Measurements from ENCODE around the gene JCAD.
"Not testable (repeated sequence)": the region's sequence is repeated elsewhere in the genome, so short reads cannot be mapped to it uniquely, and the experiment has no call there.

Gene JCAD

DNA sequence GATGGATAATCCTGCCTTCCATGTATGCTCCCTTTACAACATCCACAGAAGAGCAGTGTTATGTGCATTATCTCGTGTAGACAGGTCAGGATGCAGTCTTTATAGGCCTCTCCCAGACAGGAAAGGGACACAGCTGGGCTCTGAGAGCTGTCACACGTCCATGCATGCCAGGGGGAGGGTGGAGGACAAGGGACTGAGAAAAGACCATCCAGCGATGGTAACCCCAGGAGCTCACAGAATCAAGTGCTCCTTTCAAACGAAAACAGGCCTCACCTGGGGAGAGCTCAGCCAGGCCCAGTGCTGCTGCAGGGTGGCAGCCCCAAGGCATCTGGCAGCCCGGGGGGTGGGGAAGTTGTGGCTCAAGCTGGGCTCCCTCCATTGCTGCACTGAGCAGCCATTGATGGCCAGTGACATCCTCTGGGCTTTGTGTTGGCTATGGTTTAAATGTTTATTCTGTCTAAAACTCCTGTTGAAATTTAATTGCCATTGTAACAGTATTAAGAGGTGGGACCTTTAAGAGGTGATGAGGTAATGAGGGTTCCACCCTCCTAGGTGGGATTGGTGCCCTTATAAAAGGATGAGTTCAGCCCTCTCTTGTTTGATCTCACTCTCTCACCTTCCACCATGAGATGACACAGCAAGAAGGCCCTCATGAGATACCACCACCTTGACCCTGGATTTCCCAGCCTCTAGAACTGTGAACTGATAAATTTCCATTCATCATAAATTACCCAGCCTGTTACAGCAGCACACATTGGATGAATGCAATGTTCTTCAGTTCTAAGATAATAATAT is 15.7 kb downstream of the JCAD start:
- no peak for DNase-seq

DNA sequence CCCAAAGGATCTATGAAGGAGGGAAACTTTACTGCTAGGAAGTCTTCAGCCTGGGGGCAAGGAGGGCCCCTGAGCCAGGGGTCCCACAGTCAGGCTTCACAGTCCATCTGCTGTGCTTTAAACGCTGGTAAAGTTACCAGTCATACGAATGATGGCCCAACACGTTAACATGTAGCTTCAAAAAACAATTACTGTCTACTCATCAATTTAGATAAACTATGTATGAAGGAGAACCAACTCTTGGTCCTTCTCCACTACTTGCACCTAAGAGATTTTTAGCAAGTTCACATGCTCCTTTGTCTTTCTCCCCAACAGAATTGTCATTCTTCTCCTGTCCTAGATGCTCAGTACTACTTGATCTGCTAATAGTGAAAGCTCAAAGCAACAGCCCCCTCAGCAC is 16.6 kb downstream of the JCAD start:
- no peak for DNase-seq

DNA sequence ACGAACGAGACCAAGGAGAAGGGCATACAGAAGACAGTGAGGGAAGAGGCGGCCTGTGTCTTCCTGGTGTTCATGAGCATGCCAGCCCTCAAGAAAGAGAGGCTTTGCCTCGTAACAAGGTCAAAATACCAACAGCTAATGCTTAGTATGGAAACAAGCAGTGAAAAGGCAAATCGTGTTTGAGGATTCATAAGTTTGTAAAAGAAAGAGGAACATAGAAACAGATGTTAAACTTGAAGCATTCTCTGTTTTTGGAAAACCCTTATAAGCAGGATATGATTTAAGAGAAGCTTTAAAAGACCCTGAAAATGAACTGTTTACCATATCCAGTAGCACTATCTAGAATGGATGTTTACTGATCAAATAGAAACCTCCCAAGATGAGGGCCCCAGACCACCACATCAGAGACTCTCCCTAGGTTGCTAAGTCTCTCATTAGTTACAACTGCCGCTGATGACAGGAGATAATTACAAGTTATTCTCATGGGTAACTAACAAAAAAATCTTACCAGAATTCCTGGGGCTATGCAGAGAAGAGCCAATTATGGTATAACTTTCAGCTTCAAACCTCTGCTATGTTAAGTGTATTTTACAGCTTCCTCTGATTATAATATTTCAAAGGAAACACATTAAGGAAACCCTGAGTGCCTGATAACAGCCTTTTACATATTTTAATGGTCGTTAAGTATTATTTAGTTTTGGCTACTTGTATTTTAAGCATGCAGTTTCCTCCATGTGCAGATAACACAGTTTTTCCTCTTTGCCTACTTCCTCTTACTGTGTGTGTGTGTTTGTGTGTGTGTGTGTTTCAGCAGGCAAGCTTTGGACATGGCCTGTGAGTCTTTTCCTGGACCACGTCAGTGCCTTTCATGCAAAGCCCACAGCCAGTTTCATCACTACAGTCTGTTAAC is 17.9 kb downstream of the JCAD start:
- DNase-seq, result peak; percentile 88

DNA sequence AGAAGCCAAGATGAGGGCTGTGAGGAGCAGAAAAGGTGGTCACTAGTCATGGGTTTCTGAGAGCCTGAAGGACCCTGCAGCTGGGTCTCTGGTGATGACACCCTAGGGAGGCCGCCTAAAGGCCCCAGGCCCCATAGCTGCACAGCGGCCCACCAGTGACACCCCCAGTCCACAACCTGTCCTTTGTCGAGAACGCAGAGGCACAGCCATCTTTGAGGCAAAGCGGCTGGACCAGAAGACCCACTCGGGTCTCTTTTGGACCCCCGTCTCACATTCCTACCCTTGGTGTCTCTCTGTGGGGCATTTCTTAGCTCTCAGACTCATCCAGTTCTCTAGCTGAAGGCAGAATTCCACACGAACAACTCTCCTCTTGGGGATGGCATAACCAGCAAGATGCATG is 18.8 kb downstream of the JCAD start:
- no peak for DNase-seq

DNA sequence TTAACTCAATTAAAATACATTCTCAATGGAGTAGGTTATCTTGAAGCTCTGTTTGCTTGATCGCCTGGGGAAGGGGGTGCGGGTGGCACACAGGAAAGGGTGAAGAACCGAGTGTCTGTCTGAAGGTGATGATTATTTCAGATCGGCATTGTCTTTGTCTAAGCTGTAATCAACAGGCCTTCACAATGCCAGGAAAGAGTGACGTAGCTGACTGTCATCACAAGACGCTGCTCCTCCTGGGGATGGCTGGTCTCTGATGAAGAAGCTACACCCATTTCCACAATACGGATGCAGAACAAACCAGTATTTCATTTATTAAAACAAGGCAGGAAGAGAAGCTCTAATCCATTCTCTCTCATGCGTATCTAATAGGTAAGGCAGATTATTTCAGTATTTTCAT is 19.4 kb downstream of the JCAD start:
- no peak for DNase-seq

DNA sequence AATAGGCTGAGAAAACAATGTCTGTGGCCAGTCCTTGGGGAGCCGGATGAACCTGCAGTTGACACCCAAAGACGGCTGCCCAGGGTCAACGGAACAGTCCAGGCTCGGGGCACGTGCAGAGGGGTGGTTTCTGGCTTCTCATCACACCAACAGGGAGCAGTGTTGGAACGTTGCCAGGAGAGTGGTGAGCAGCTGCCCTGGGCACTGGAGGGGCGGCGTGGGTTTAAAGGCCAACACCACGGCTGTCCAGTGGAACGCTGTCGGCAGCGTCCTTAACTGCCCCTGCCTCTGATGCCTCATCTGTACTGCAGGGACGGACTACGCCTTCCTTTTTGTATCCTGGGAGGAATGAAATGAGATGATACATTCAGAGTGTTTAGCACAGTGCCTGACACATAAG is 19.8 kb downstream of the JCAD start:
- no peak for DNase-seq

DNA sequence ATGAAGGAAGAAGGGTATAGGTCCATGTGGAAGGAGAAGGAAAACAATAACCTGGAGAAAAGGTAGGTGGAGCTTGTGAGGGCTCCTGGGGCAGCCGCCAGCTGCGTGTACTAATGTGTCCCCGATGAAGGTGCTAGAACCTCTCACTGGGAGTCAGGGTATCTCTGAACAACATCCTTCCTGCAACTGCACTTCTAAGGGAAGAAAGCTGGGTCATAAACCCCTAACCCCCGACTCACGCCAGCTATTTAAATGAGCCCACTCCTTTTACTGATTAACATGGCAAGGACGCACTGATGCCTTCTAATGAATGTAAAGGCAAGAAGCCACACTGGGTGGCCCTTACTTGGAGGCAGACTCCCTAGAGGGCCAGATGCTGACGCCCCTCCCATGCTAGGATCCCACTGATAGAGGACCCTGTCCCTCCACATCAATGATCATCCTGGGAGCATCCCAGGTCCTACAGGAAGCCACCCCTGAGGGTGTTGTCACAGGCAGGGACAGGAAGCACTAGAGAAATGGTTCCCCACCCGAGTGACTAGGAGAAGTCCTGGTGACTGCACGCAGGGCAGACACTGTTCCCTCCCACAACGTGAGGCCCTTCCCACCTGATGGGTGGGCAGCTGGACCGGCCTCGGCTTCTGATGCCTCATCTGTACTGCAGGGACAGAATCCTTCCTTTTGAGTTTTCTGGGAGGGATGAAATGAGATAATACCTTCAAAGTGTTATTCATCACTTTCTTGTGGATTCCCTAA is 20.4 kb downstream of the JCAD start:
- no peak for DNase-seq

DNA sequence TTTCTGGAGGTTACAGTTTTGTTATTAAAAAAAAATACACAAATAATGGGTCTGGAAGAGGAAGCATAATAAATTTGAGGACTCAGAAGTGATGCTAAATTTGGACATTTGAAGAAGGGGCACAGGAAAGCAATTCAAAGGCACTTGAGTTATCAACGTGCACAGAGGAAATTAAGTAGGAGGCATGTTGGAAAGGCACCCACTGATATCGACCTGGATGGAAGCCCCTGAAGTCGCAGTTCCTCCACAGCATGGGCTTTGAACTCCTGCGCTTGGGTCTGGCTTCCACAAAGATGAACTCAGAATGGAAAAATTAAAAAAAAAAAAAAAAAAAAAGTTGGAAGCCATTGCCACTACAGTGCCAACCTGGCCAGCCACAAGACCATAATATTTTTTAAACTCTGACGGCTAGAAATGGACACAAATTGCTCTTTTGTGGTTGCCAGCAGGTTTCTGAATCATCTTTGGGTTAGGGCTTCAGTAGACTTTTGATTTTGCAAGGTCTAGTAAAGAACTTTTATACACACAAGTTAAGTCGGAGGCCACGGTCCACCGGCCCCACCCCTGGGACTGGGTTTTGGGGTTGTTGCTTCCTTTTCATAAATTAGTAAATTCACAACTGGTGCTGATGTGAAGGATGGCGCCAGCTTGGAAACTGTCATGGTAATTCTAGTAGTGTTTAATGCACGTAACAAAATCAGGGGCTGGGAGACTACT is 21.6 kb downstream of the JCAD start:
- DNase-seq, result peak; percentile 56

DNA sequence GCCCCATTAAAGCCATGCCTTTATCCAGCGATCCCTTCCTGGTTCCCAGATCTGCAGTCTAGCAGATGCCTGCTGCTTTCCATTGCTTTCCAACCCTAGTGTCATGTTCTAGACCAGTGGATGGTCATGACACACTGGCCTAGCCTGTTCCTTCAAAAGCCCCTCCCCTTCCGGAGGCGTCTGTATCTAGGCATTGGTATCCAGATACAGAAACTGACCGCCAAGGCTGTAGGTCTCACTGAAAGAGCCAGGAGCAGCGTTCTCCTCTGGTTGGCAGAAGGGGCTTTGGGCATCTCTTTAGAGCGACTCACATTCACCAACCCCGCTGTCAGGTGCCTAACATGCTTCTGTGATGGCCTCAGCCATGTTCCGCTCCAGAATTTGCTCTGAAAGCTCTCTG is 22.6 kb downstream of the JCAD start:
- no peak for DNase-seq

DNA sequence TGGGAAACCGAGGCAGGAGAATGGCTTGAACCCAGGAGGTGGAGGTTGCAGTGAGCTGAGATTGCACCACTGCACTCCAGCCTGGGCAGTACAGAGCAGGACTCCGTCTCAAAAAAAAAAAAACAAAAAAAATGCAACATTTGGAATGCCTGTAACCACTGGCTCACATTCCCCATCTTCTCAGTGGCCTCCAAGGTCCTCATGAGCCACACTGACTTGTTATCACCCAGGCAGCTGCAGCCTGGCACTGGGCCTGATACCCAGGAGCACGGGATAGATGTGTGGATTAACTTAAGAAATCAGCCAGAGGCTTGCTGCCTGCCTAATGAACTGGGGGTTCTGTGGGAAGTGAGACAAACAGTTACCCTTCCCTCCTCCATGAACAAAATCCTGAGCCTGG is 23.0 kb downstream of the JCAD start:
- DNase-seq, result no peak

DNA sequence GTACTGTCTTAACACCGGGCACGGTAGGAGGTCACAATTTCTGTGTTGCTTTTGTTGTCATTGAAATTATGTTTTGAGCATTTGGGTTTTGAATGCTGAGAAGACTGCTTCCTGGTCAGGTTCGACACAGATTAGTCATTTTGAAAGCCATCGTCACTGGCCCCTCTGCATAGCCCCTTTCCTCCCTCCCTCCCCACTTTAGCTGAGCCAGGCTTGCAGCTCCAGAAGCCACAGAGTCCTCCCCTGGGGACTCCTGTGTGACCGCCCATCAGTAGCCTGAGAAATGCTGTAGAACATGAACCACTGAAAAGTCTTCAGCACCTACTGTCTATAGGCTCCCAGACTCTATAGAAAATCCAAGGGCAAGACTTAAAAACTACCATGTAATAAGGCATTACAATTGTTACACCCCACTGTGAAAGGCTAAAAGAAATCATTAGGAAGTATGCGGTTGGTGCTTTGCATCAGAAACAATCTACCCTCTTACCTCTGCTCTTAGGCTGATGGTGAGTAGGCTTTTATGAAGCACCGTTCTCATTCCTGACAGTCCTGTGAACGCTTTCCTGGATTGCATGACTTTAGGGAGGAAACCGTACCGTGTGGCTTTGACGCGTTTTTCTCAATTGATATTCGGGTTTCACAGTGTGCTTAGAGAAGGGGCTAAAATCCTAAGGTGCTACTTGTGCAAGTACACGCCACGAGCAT is 24.8 kb downstream of the JCAD start:
- peak; percentile 10 for DNase-seq

DNA sequence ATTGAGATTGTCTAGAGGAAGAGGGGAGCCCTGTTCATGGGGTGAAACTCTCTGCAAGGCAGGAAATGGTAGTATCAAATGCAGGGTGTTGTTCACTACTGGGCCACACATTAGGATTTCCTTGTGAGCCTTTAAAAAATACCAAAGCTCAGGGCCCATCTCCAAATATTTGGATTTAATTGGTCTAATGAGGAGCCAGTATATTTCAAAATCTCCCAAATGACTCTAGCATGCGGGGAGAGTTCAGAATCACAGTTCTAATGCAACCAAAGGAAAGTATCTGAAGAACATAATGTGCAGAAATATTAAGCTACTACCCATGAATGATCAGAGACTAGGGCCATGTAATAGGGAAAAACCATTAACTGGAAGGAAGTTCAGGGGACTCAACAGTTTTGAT is 27.3 kb downstream of the JCAD start:
- no peak for DNase-seq

DNA sequence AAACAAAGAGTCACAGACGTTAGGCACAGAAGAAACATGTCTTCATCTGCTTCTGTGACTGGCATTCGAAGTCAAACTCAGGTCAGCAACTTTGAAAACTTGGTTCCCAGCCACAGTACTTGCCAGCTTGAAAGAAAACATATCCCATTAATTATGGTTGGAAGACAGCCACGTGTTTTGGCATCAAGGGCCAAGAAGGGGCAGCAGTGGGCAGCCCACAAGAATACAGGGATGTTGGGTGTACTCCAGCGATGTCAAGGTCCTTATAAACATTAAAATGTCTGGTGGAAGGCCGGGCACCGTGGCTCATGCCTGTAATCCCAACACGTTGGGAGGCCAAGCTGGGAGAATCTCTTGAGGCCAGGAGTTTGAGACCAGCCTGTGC is 29.5 kb downstream of the JCAD start:
- DNase-seq, result no peak

DNA sequence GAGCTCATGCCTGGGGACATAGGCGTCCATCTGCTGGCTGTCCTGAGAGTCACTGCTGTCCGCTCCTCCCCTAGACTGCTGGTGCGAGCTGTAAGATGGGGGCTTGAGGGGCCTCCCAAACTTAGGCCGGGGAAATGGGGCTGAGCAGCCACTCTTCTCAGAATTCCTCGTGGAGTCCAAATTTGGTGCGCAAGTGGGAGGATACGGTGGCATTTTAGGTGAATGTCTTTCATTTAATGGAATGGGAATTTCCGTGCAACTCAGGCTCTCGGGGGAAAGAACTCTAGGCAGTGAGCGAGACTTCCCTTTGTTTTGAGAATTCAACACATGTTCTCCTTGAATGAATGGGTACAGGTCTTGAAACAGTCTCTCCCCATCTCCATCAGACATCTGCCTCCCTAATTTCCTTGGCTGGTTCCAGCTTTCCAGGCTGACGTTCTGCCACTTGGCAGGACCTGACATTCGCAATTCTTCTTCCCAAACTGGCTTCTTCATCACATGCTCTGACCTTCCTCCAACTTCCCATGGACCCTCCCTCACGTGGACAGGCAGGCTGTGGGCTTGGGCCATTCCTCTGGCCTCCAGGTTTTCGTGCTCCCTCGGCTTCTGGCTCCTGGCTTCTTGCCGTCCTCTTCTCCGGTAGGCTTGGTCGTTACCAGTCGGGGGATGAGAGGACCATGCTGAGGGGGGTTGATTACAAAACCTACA is 30.1 kb downstream of the JCAD start:
- no peak for DNase-seq

DNA sequence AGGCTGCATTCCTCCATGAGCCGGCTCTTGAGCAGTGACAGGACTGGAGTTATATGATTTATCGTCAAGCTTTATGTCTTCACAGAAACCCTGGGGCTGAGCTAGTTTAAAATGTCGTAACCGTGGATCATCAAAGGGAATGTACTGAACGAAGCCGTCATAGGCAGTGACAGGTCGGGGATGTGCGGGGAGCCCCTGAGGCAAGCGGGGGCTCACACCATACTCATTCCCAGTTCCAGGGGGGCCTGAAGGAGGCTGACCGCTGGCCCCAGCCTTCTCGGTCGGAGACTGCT is 30.7 kb downstream of the JCAD start:
- no peak for DNase-seq

DNA sequence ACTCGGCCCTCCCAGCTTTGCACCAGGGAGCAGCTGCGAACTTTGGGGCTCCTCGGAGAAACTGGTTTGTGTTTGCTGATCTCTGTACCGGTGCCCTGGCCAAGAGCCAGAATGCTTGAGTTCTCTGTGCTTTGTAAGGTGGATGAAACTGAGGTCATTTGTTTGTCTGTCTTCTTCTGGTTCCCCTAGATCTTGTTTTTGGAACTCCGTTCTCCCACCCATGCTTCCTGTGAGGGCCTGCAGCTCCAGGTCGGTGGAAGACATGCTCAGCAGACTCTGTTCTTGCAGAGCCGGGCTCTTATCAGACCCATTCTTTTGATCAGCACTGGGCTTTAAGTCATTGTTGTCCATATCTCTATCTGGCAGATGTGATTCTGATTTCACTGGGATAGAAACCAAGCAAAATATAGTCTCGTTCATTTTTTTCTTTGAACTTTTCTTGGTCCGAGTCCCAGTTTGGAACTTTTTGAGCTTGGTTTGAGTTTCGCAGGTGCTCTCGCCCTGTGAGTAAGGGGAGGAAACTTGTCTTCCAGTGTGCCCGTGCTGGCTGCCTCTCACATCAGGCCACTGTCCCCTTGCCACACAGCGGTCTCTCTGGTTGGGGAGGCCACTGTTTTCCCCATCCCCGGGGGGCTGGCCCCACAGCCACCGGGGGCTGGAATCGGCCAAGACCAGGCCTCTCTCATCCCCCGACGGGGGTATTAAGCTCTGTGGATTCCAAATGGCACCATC is 31.2 kb downstream of the JCAD start:
- DNase-seq, result no peak

DNA sequence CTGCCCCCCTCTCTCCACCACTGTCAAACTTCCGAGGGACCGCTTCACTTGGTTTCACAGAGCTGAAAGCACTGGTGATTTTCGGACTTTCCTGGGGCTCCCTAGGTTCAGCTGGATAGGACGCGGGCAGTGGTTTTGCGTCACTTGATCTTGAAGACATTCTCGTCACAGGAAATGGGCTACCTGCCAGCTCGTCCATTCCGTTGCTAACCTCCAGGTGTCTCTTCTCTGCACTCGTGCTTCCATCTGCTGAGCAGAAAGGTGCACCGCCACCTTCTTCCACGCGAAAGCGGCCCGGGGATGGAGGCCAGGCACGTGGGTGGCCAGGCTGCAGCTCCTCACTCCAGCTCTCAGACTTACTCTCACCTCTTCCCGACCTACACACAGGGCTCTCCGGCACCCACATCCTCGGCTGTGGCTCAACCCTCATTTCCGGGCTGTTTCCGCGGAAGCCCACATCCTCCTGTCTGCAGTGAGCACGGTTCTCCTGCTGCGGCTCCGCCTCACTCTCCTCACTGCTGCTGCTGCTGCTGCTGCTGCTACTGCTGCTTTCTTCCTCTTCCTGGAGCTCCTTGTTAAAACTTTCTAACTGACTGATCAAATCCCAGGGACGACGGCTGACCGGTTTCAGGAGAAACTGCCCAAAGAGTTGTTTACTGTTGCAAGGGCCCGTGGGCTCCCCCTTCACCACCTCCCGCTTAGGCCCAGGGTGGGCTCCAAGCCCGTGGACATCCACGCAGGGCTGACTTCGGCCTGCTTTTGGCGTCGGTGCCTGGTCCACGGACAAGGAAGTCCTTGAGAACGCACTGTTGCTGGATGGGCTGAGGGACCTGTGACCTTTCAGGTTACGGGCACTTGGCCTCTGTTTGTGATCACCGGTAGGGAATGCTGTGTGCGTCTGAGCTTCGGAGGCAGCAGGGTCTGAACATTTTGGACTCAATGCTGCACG is 32.1 kb downstream of the JCAD start:
- peak; percentile 92 for DNase-seq

DNA sequence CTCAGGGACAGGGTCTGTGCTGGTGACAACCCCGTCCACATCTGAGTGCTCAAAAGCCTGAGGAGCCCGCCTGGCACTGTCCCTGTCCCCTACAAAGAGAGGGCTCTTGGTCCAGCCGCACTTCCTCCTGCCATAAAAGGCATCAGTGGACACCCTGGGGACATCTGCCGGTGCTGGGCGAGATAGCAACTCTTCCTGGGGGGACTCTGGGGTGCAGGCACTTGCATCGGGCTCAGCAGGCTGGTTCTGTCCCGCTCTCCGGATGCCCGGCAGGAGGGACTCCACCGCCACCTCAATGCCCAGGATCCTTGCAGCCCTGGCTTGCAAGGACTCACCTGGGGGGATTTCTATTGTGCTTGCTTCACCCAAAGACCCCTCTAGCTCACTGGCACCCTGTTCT is 32.8 kb downstream of the JCAD start:
- no peak for DNase-seq

DNA sequence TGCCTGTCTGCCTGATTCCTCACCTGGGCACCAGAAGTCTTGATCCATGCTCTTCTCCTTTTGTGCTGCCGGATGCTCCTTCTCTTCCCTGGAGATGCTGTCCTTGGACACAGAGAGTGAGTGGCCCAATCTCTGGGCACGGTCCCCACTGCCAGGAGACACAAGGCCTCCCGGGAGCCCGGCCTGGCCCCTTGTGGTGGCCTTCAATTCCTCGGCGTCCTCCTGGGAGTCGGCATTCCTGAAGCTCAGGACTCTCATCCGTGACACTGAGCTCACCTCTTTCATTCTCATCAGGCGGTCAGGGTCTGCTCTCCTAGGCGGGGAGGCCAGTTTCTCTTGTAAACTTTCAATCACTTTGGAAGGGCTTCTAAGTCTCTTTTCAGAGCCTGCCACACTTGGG is 33.3 kb downstream of the JCAD start:
- no peak for DNase-seq

DNA sequence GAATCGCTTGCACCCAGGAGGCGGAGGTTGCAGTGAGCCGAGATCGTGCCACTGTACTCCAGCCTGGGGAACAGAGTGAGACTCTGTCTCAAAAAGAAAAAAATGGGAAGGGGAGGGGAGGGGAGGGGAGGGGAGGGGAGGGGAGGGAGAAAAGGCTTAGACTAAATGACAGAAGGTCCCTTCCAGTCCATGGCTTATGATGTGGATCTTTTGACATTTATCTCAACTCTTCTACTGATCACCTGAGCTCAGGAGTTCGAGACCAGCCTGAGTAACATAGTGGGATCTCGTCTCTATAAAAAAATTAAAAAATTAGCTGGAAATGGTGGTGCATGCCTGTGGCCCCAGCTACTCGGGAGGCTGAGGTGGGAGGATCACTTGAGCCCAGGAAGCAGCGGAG is 34.0 kb downstream of the JCAD start:
- not testable (repeated sequence) for DNase-seq
